Gastrocnemius medialis (tissue), 4 donors: ENCODE data around the gene ATP9B. TPM values are rescaled to one million over a fixed set of nuclear protein-coding genes. Genes with fewer than 3 reads are reported as not detected.

Experiments used
- ATAC-seq, 2 donors: fragments of 150-250 bp; one replicate each; pipeline ENCODE4 v1.9.1; 2016
- DNase-seq, 2 donors: peaks; one replicate each; pipeline ENCODE4 v3.0.0-alpha.2; 2019
- H3K27ac ChIP-seq, 4 donors: fragments of 200-600 bp; sonication (generic); 1 replicate in 1 of 4; 2 replicates in 3 of 4; pipeline ENCODE4 v1.5.1; 2016 to 2018; ENCODE audit warnings: mild to moderate bottlenecking in 2 of 4, moderate library complexity in 1 of 4
- H3K27me3 ChIP-seq, 3 donors: fragments of 200-600 bp; sonication (generic) in 2 of 3; 1 replicate in 1 of 3; 2 replicates in 2 of 3; pipeline versions ENCODE4 v1.5.1 to v1.6.0; 2016 to 2019; ENCODE audit warnings: mild to moderate bottlenecking in 1 of 3, moderate library complexity in 1 of 3
- H3K36me3 ChIP-seq, 2 donors: fragments of 200-600 bp; sonication (generic) in 1 of 2; one replicate each; pipeline ENCODE4 v1.5.1; 2017 to 2018
- H3K4me1 ChIP-seq, 2 donors: fragments of 200-600 bp; sonication (generic) in 1 of 2; one replicate each; pipeline ENCODE4 v1.5.1; 2016 to 2017; ENCODE audit warnings: mild to moderate bottlenecking in 2 of 2
- H3K4me3 ChIP-seq, 4 donors: fragments of 200-600 bp; sonication (generic) in 3 of 4; 1 replicate in 1 of 4; 2 replicates in 3 of 4; pipeline ENCODE4 v1.5.1; 2016 to 2019; ENCODE audit warnings: mild to moderate bottlenecking in 2 of 4
- H3K9me3 ChIP-seq, 3 donors: fragments of 200-600 bp; sonication (generic) in 2 of 3; 1 replicate in 1 of 3; 2 replicates in 2 of 3; pipeline ENCODE4 v1.5.1; 2016 to 2019
- POLR2A ChIP-seq, 2 donors: fragments of 450-650 bp; IDR thresholded peaks; one replicate each; pipeline ENCODE4 v1.6.1; 2017; ENCODE audit warnings: antibody characterized with exemption in 2 of 2, mild to moderate bottlenecking in 2 of 2, moderate library complexity in 2 of 2
- in situ Hi-C, 4 donors: fragments of 200-750 bp; cut with MboI; loops; one replicate each; pipeline versions ENCODE4 v1.15.0 to v1.8.0; 2017; ENCODE audit warnings: low sequenced_read_pairs in 4 of 4
- intact Hi-C: fragments of 100-400 bp; cut with DNase I; formaldehyde crosslinking; loops from one replicate; pipeline ENCODE4 v1.15.1; 2023; ENCODE audit warnings: low total_unique reads
- total RNA-seq, 4 donors: library from RNA; depleted of rRNA; stranded (reverse); fragments of >200 nt; gene quantifications; one replicate each; pipeline versions ENCODE4 v1.1.0 to v1.2.3, GENCODE V29; 2016
- TF ChIP-seq, protein P1 (sequence below), 5 experiments: fragments of 450-650 bp in 3 of 5; fragments of 200-600 bp in 2 of 5; sonication (generic) in 2 of 5; IDR thresholded peaks in 4 of 5; conservative IDR thresholded peaks in 1 of 5; 1 replicate in 4 of 5; 2 replicates in 1 of 5; pipeline ENCODE4 v1.5.1; 2016 to 2019; ENCODE audit warnings: antibody characterized with exemption in 5 of 5, mild to moderate bottlenecking in 3 of 5, moderate library complexity in 3 of 5

ATP9B gene
- total RNA-seq, 4 donors from 2014 or later: 9.9 to 33.6 (median 18.6) TPM

DNA sequence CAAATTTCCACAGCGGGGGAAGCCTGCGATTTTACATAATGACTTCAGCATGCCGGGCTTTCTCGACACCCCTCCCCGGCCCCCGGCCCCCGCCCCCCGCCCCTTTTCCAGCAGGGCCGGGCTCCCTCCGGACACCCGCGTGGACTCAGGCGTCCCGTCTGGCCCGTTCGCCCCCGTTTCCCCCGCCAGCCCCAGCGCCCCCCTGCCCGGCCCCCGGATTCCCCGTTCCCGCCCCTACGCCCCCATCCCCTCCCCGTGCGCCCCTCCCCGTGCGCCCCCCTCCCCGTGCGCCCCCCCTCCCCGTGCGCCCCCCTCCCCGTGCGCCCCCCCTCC, 326.1 kb downstream of the ATP9B start:
- H3K36me3 ChIP-seq: no peaks in the 10 kb centered on the region
- in situ Hi-C loops: no loop called here
- peak overlapping the region; percentile 65 to 76 (median 68) for H3K4me3 ChIP-seq
- no peaks in the 10 kb centered on the region for H3K9me3 ChIP-seq
- H3K27ac ChIP-seq: peak overlapping the region; percentile 93 to 97 (median 96)
- peaks cover 19 to 32% of the 10 kb centered on the region in 2 donors for H3K4me1 ChIP-seq
- TF ChIP-seq, protein P1, sequence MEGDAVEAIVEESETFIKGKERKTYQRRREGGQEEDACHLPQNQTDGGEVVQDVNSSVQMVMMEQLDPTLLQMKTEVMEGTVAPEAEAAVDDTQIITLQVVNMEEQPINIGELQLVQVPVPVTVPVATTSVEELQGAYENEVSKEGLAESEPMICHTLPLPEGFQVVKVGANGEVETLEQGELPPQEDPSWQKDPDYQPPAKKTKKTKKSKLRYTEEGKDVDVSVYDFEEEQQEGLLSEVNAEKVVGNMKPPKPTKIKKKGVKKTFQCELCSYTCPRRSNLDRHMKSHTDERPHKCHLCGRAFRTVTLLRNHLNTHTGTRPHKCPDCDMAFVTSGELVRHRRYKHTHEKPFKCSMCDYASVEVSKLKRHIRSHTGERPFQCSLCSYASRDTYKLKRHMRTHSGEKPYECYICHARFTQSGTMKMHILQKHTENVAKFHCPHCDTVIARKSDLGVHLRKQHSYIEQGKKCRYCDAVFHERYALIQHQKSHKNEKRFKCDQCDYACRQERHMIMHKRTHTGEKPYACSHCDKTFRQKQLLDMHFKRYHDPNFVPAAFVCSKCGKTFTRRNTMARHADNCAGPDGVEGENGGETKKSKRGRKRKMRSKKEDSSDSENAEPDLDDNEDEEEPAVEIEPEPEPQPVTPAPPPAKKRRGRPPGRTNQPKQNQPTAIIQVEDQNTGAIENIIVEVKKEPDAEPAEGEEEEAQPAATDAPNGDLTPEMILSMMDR (IDR thresholded peaks at IDR 0.05 in 4 of 5, conservative IDR thresholded peaks at IDR 0.05 in 1 of 5): no peak
- TF ChIP-seq POLR2A (IDR thresholded peaks at IDR 0.05): no peak
- no peak for DNase-seq
- H3K27me3 ChIP-seq: no peaks in the 10 kb centered on the region
- no peak for ATAC-seq
- intact Hi-C loops: loop anchor here (2.0 to 5.0 kb wide), 3 partner anchors 132 to 326 kb away; partner anchors contain the start of genes ATP9B and CTDP1

DNA sequence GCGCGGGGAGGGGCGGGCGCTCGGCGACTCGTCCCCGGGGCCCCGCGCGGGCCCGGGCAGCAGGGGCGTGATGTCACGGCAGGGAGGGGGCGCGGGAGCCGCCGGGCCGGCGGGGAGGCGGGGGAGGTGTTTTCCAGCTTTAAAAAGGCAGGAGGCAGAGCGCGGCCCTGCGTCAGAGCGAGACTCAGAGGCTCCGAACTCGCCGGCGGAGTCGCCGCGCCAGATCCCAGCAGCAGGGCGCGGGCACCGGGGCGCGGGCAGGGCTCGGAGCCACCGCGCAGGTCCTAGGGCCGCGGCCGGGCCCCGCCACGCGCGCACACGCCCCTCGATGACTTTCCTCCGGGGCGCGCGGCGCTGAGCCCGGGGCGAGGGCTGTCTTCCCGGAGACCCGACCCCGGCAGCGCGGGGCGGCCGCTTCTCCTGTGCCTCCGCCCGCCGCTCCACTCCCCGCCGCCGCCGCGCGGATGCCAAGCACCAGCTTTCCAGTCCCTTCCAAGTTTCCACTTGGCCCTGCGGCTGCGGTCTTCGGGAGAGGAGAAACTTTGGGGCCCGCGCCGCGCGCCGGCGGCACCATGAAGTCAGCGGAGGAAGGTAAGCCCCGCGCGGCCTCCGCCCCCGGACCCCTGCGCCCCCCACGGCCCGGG, 326.7 kb downstream of the ATP9B start, which contains the start of gene NFATC1:
Gene NFATC1, plus strand, starts transcription at position 170 of the 644 bp plus-strand sequence. Its CDS starts 295 bp downstream, at position 465.
- TF ChIP-seq, protein P1 (IDR thresholded peaks at IDR 0.05 in 4 of 5, conservative IDR thresholded peaks at IDR 0.05 in 1 of 5): no peak
- TF ChIP-seq POLR2A (IDR thresholded peaks at IDR 0.05): peak; percentile 81 to 82
- peak in 1 of 2 donors; percentile 66 for DNase-seq
- Histone ChIP-seq H3K27me3 (no peaks in the 10 kb centered on the region), H3K27ac (peak within 1 kb of the TSS; percentile 93 to 97 (median 96)), H3K4me3 (peak within 1 kb of the TSS; percentile 65 to 76 (median 68)), H3K36me3 (no peaks in the 10 kb centered on the region), H3K9me3 (no peaks in the 10 kb centered on the region), H3K4me1 (peaks cover 19 to 32% of the 10 kb centered on the region in 2 donors)
- intact Hi-C loops: loop anchor here (2.0 to 5.0 kb wide), 3 partner anchors 131 to 327 kb away; partner anchors contain the start of genes ATP9B and CTDP1
- in situ Hi-C loops: no loop called here
- ATAC-seq: peak; percentile 16 to 22

DNA sequence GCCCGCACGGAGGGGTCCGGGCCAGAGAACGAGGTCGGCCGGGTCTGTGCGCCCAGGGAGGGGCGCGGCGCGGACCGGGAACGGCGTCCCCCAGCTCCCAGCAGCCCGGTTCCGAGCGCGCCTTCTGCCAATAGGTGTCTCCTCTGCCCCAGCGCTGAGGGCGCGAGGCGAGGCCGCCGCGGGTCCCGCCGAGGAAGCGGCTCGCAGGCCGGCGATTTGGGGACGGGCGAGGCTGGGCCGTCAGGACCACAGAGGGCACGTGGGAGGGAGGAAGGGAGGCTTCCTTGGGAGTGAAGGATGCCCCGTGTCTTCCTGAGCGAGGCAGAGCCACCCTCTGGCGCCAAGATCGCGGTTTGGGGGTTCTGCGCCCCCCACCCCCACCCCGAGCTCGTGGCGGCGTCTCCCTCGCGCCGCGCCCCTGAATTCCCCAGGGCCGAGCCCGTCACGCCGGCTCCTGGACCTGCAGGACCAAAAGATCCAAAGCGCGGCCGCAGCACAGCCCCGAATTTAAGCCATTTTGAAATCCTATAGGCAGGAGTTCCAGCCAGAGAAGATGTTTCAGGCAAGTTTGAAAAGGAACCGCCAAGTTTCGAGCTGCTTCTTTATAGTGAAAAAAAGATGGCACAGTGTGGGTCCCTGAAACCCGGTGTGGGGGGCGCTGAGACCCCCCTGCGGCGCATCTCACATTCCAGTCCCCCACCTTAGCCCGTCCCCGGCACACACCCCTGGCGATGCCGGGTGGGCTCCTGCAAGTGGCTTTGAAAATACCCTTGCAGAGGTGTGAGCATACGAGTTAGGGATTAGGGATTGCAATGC, 327.4 kb downstream of the ATP9B start:
- TF ChIP-seq, protein P1 (IDR thresholded peaks at IDR 0.05 in 4 of 5, conservative IDR thresholded peaks at IDR 0.05 in 1 of 5): peak in 3 of 5 experiments; percentile 10 to 42 (median 38)
- no peak for TF ChIP-seq POLR2A (IDR thresholded peaks at IDR 0.05)
- peaks cover 26 to 39% of the 10 kb centered on the region in 2 donors for H3K4me1 ChIP-seq
- H3K27me3 ChIP-seq: no peaks in the 10 kb centered on the region
- intact Hi-C loops: loop anchor here (5.0 kb wide), 1 partner anchor 131 kb away; no protein-coding TSS in a partner anchor
- no peaks in the 10 kb centered on the region for H3K36me3 ChIP-seq
- ATAC-seq (peak in 1 of 2 donors; percentile 8), DNase-seq (peak in 1 of 2 donors; percentile 57)
- H3K27ac ChIP-seq: peak overlapping the region; percentile 84 to 95 (median 89)
- in situ Hi-C loops: no loop called here
- H3K9me3 ChIP-seq: no peaks in the 10 kb centered on the region
- peak overlapping the region; percentile 60 to 70 (median 63) for H3K4me3 ChIP-seq

- ATAC-seq: no peak
- DNase-seq: no peak
- H3K27me3 ChIP-seq: no peaks in the 10 kb centered on the region
- H3K4me3 ChIP-seq: peak overlapping the region in 1 of 4 donors; percentile 60
- no peaks in the 10 kb centered on the region for H3K36me3 ChIP-seq
- peaks cover 33 to 46% of the 10 kb centered on the region in 2 donors for H3K4me1 ChIP-seq
- no peaks in the 10 kb centered on the region for H3K9me3 ChIP-seq
- TF ChIP-seq, protein P1 (IDR thresholded peaks at IDR 0.05 in 4 of 5, conservative IDR thresholded peaks at IDR 0.05 in 1 of 5): no peak
- no peak for TF ChIP-seq POLR2A (IDR thresholded peaks at IDR 0.05)
- in situ Hi-C loops: no loop called here
- peak overlapping the region in 3 of 4 donors; percentile 84 to 95 (median 90) for H3K27ac ChIP-seq
- intact Hi-C loops: loop anchor here (5.0 kb wide), 1 partner anchor 130 kb away; no protein-coding TSS in a partner anchor
These were observed 328.1 kb downstream of the ATP9B start for GRCh38 chr18:79397247-79397829.
